A549 (cell line): ENCODE data around the gene FBXO11.

Experiments used
- JUN ChIP-seq, 2 experiments: fragments of >200 bp; sonication (Bioruptor Twin); formaldehyde crosslinking; IDR thresholded peaks; 2 replicates in 1 of 2; 3 replicates in 1 of 2; pipeline ENCODE4 v1.6.1; 2016 to 2017
- MAZ ChIP-seq: fragments of 150-350 bp; IDR thresholded peaks from 2 replicates; pipeline ENCODE4 v1.6.1; 2014; ENCODE audit warnings: antibody characterized with exemption, low read depth, low read length, borderline replicate concordance
- POLR2A ChIP-seq: IDR thresholded peaks from 2 replicates; pipeline ENCODE4 v1.6.1; 2012; ENCODE audit warnings: mild to moderate bottlenecking, low read length
- TF ChIP-seq, protein P1 (sequence below): fragments of >200 bp; sonication (Bioruptor Twin); formaldehyde crosslinking; IDR thresholded peaks from 3 replicates; pipeline ENCODE4 v1.5.1; 2016
- TF ChIP-seq, protein P2 (sequence below): fragments of 200-600 bp; sonication (generic); IDR thresholded peaks from 2 replicates; pipeline ENCODE4 v1.6.1; 2016; ENCODE audit warnings: antibody characterized with exemption, mild to moderate bottlenecking, moderate library complexity

- TF ChIP-seq, protein P1, sequence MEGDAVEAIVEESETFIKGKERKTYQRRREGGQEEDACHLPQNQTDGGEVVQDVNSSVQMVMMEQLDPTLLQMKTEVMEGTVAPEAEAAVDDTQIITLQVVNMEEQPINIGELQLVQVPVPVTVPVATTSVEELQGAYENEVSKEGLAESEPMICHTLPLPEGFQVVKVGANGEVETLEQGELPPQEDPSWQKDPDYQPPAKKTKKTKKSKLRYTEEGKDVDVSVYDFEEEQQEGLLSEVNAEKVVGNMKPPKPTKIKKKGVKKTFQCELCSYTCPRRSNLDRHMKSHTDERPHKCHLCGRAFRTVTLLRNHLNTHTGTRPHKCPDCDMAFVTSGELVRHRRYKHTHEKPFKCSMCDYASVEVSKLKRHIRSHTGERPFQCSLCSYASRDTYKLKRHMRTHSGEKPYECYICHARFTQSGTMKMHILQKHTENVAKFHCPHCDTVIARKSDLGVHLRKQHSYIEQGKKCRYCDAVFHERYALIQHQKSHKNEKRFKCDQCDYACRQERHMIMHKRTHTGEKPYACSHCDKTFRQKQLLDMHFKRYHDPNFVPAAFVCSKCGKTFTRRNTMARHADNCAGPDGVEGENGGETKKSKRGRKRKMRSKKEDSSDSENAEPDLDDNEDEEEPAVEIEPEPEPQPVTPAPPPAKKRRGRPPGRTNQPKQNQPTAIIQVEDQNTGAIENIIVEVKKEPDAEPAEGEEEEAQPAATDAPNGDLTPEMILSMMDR = no peak
- TF ChIP-seq JUN (IDR thresholded peaks at IDR 0.05) (no peak), MAZ (no peak), POLR2A (no peak)
- TF ChIP-seq, protein P2, sequence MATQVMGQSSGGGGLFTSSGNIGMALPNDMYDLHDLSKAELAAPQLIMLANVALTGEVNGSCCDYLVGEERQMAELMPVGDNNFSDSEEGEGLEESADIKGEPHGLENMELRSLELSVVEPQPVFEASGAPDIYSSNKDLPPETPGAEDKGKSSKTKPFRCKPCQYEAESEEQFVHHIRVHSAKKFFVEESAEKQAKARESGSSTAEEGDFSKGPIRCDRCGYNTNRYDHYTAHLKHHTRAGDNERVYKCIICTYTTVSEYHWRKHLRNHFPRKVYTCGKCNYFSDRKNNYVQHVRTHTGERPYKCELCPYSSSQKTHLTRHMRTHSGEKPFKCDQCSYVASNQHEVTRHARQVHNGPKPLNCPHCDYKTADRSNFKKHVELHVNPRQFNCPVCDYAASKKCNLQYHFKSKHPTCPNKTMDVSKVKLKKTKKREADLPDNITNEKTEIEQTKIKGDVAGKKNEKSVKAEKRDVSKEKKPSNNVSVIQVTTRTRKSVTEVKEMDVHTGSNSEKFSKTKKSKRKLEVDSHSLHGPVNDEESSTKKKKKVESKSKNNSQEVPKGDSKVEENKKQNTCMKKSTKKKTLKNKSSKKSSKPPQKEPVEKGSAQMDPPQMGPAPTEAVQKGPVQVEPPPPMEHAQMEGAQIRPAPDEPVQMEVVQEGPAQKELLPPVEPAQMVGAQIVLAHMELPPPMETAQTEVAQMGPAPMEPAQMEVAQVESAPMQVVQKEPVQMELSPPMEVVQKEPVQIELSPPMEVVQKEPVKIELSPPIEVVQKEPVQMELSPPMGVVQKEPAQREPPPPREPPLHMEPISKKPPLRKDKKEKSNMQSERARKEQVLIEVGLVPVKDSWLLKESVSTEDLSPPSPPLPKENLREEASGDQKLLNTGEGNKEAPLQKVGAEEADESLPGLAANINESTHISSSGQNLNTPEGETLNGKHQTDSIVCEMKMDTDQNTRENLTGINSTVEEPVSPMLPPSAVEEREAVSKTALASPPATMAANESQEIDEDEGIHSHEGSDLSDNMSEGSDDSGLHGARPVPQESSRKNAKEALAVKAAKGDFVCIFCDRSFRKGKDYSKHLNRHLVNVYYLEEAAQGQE = no peak
These were observed 102.5 kb downstream of the FBXO11 start for GRCh38 chr2:47803770-47804169.
